K562 treated with DMSO at 1 percent for 4 hours (cell line): ENCODE measurements around the gene ARHGAP22. TPM values are rescaled to one million over a fixed set of nuclear protein-coding genes. Genes with fewer than 3 reads are reported as not detected.

Experiments
- total RNA-seq: library from RNA; unstranded; fragments of 300-600 nt; gene quantifications from 2 replicates; pipeline ENCODE4 v1.2.3, GENCODE V29; 2022; ENCODE audit not compliant: insufficient read depth

ARHGAP22 gene
- 1.7 and 3.1 TPM in 2 replicates for total RNA-seq

GRCh38 chr10:48604991-48605508, at the start of gene ARHGAP22:
TSS of gene ARHGAP22 (minus strand) at chr10:48605073. CDS start at chr10:48604796, 277 bp downstream.

Other genes starting within 250 kb of the ARHGAP22 start
- gene WDFY4, start 79.8 kb upstream of the ARHGAP22 start, total RNA-seq = not detected in 2 replicates